IMR-90 (cell line): Measurements from ENCODE around the gene RPRM. TPM values are rescaled to one million over a fixed set of nuclear protein-coding genes. Genes with fewer than 3 reads are reported as not detected.
"Not testable (repeated sequence)": the region's sequence is repeated elsewhere in the genome, so short reads cannot be mapped to it uniquely, and the experiment has no call there.

ENCODE experiments used
- ATAC-seq: fragments of 200-7000 bp; cut with Tn5 transposase; 2 replicates; pipeline ENCODE4 v1.9.1; 2020; ENCODE audit warnings: low read depth, mild to moderate bottlenecking, moderate library complexity
- BruUV-seq: library from RNA; stranded (reverse); fragments of 400-500 nt; replicated peaks from 2 replicates; lab custom pipeline; 2021; lab: Mats Ljungman, UMichigan
- CTCF ChIA-PET: fragments of 300-600 bp; formaldehyde crosslinking; extraction: SDS; loops from one replicate; lab custom pipeline; 2021; ENCODE audit warnings: antibody characterized with exemption; lab: Yijun Ruan, JAX
- POLR2A ChIA-PET: fragments of 300-600 bp; sonication (Branson Sonifier 250); formaldehyde crosslinking; loops from one replicate; lab custom pipeline; 2022; ENCODE audit warnings: antibody characterized with exemption; ENCODE audit not compliant: unreplicated experiment; lab: Charles Lee
- DNase-seq: peaks from one replicate; pipeline ENCODE4 v3.0.0; 2013
- H2AFZ ChIP-seq: replicated peaks from 2 replicates; pipeline ENCODE3; 2013; ENCODE audit warnings: low read length, mild to moderate bottlenecking; ENCODE audit not compliant: poor library complexity
- H2AK5ac ChIP-seq: 2 replicates; pipeline ENCODE4 v1.6.1; 2013; ENCODE audit warnings: low read depth, low read length, inconsistent platforms
- H2AK9ac ChIP-seq: replicated peaks from 2 replicates; pipeline ENCODE3; 2013; ENCODE audit warnings: mild to moderate bottlenecking, low read depth, low read length, moderate library complexity; ENCODE audit not compliant: poor library complexity
- H2BK120ac ChIP-seq: 2 replicates; pipeline ENCODE4 v1.6.1; 2013; ENCODE audit warnings: low read depth, low read length, inconsistent platforms
- H2BK15ac ChIP-seq: 3 replicates; pipeline ENCODE4 v1.6.1; 2013; ENCODE audit warnings: low read depth, low read length, inconsistent platforms
- H2BK20ac ChIP-seq: 2 replicates; pipeline ENCODE4 v1.6.1; 2013; ENCODE audit warnings: low read depth, mild to moderate bottlenecking, inconsistent platforms, low read length, moderate library complexity
- H2BK5ac ChIP-seq: 2 replicates; pipeline ENCODE4 v1.6.1; 2013; ENCODE audit warnings: mild to moderate bottlenecking, low read depth, low read length, inconsistent platforms; ENCODE audit not compliant: poor library complexity, severe bottlenecking
- H3K14ac ChIP-seq: replicated peaks from 2 replicates; pipeline ENCODE4 v1.6.1; 2013; ENCODE audit warnings: low read depth, low read length, inconsistent platforms
- H3K18ac ChIP-seq: 2 replicates; pipeline ENCODE4 v1.6.1; 2013; ENCODE audit warnings: low read depth, low read length, control low read depth
- H3K23ac ChIP-seq: 2 replicates; pipeline ENCODE4 v1.6.1; 2013; ENCODE audit warnings: low read depth, low read length, inconsistent platforms
- H3K27ac ChIP-seq: 2 replicates; pipeline ENCODE4 v1.5.1; 2013; ENCODE audit warnings: mild to moderate bottlenecking, control low read depth, low read length; ENCODE audit not compliant: insufficient read depth
- H3K27me3 ChIP-seq: 2 replicates; pipeline ENCODE4 v1.6.1; 2013; ENCODE audit warnings: low read length; ENCODE audit not compliant: control insufficient read depth, insufficient read depth
- H3K36me3 ChIP-seq: 2 replicates; pipeline ENCODE4 v1.6.1; 2013; ENCODE audit warnings: low read length, mixed read lengths; ENCODE audit not compliant: control insufficient read depth, insufficient read depth
- H3K4ac ChIP-seq: 2 replicates; pipeline ENCODE4 v1.6.1; 2013; ENCODE audit warnings: low read depth, low read length, inconsistent platforms
- H3K4me1 ChIP-seq: 2 replicates; pipeline ENCODE4 v1.6.1; 2013; ENCODE audit warnings: low read length, mixed read lengths; ENCODE audit not compliant: control insufficient read depth, insufficient read depth
- H3K4me2 ChIP-seq: 2 replicates; pipeline ENCODE4 v1.6.1; 2013; ENCODE audit warnings: low read depth, mild to moderate bottlenecking, control low read depth, low read length, moderate library complexity
- H3K4me3 ChIP-seq: 2 replicates; pipeline ENCODE4 v1.5.1; 2013; ENCODE audit warnings: low read depth, mild to moderate bottlenecking, control low read depth, low read length, moderate library complexity; ENCODE audit not compliant: insufficient read depth
- H3K56ac ChIP-seq: 2 replicates; pipeline ENCODE4 v1.6.1; 2013; ENCODE audit warnings: low read length, inconsistent platforms; ENCODE audit not compliant: insufficient read depth; ENCODE audit errors: extremely low read depth
- H3K79me1 ChIP-seq, 2 experiments: 2 replicates each; pipeline ENCODE4 v1.6.1; 2013; ENCODE audit warnings: low read length in 2 of 2, inconsistent platforms in 1 of 2, low read depth in 1 of 2
- H3K9ac ChIP-seq: 2 replicates; pipeline ENCODE4 v1.6.1; 2013; ENCODE audit warnings: low read depth, low read length, control low read depth
- H3K9me1 ChIP-seq: 2 replicates; pipeline ENCODE4 v1.6.1; 2013; ENCODE audit warnings: low read length, inconsistent platforms; ENCODE audit not compliant: insufficient read depth
- H3K9me3 ChIP-seq: 2 replicates; pipeline ENCODE4 v1.6.1; 2013; ENCODE audit warnings: low read length; ENCODE audit not compliant: control insufficient read depth, insufficient read depth
- H4K20me1 ChIP-seq: 2 replicates; pipeline ENCODE4 v1.6.1; 2013; ENCODE audit warnings: low read length, inconsistent platforms; ENCODE audit not compliant: insufficient read depth
- H4K5ac ChIP-seq: 2 replicates; pipeline ENCODE4 v1.6.1; 2013; ENCODE audit warnings: mild to moderate bottlenecking, low read depth, low read length, control low read depth
- H4K8ac ChIP-seq, 2 experiments: 2 replicates each; pipeline ENCODE4 v1.6.1; 2013; ENCODE audit warnings: low read depth in 2 of 2, low read length in 2 of 2, control low read depth in 1 of 2, inconsistent platforms in 1 of 2
- H4K91ac ChIP-seq: 2 replicates; pipeline ENCODE4 v1.6.1; 2013; ENCODE audit warnings: low read depth, low read length, inconsistent platforms; ENCODE audit not compliant: insufficient read depth
- CHD1 ChIP-seq: IDR thresholded peaks from 2 replicates; pipeline ENCODE4 v1.6.1; 2012; ENCODE audit warnings: low read depth, low read length, improper control_type of control experiment
- WGBS, 2 experiments: methylation state at CpG; one replicate each; pipeline versions ENCODE4 v1.1.5 to v1.1.7; 2013; ENCODE audit warnings: missing lambda C conversion rate in 2 of 2; ENCODE audit not compliant: insufficient read length in 1 of 2; ENCODE audit errors: extremely low coverage in 2 of 2; 5-methylcytosine and 5-hydroxymethylcytosine counted together
- dilution Hi-C: fragments of 300-500 bp; cut with HindIII; formaldehyde crosslinking; loops from one replicate; pipeline ENCODE4 v1.14.3; 2018; ENCODE audit warnings: low sequenced_read_pairs; ENCODE audit not compliant: unreplicated experiment
- in situ Hi-C: fragments of 300-500 bp; cut with MboI; formaldehyde crosslinking; loops from 3 replicates; pipeline ENCODE4 v1.14.3; 2019; ENCODE audit warnings: low sequenced_read_pairs, inconsistent platforms, mixed read lengths
- intact Hi-C: fragments of 100-400 bp; cut with micrococcal nuclease; formaldehyde crosslinking; loops from 2 replicates; pipeline ENCODE4 v1.10.0; 2022
- polyA plus RNA-seq, 3 experiments: library from polyadenylated mRNA; depleted of rRNA; stranded (reverse); fragments of >200 nt; gene quantifications; 2 replicates each; pipeline ENCODE4 v1.2.3, GENCODE V29; 2012; ENCODE audit warnings: low replicate concordance in 1 of 3
- total RNA-seq: library from RNA; depleted of rRNA; stranded (reverse); fragments of >200 nt; gene quantifications from 2 replicates; pipeline ENCODE4 v1.2.3, GENCODE V29; 2012

RPRM gene
- total and polyA plus RNA-seq, 2 of the 4 experiments (the other 2 are of a cell fraction) = not detected

DNA sequence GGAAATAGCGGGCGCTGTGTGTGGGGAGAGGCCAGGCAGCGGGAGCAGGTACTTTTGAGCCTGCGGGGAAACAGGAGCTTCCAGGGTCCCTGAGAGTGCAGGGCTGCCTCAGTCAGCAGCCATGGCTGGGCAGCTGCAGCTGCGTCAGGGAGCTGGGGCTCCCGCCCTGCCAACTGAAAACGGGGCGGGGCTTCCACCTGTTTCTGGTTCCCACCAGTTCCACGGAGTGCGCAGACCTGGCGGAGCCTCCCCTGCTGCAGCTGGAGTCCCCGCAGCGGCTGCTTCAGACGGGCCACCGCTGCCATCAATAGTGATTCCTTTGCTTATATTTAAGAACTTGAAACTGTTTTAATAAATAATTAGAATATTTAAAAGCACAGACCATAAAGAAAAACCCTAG lies 30.6 kb upstream of the RPRM start:
- Histone ChIP-seq H2AK9ac (no peak overlapping the region), H4K91ac (no peak overlapping the region), H3K36me3 (no peaks in the 10 kb centered on the region), H2BK5ac (no peak overlapping the region), H2BK15ac (no peak overlapping the region), H3K14ac (no peak overlapping the region), H2AK5ac (no peak overlapping the region), H3K4ac (no peak overlapping the region), H3K9me1 (no peaks in the 10 kb centered on the region), H3K9ac (no peak overlapping the region), H3K4me3 (no peak overlapping the region), H2BK120ac (no peak overlapping the region), H3K4me1 (no peaks in the 10 kb centered on the region), H2BK20ac (no peak overlapping the region), H4K20me1 (no peaks in the 10 kb centered on the region), H4K5ac (no peak overlapping the region), H3K18ac (no peak overlapping the region), H4K8ac (no peak overlapping the region), H3K9me3 (peaks cover 7% of the 10 kb centered on the region), H3K27me3 (no peaks in the 10 kb centered on the region), H3K79me1 (no peaks in the 10 kb centered on the region), H3K27ac (no peak overlapping the region), H3K4me2 (no peak overlapping the region), H3K56ac (no peak overlapping the region), H3K23ac (no peak overlapping the region), H2AFZ (no peak overlapping the region)
- no peak for TF ChIP-seq CHD1
- dilution Hi-C loops = no loop called here
- ATAC-seq (no peak), DNase-seq (no peak)
- BruUV-seq = no TSS peak
- intact Hi-C loops = no loop called here
- in situ Hi-C loops = loop anchor here (25.0 kb wide), 1 partner anchor 772 kb away; no protein-coding TSS in a partner anchor
- POLR2A ChIA-PET = no interaction called here
- CTCF ChIA-PET = no interaction called here
- 74% methylated on average over 3 of the region's 15 CpGs; no CpG with 5 or more reads in 1 of the 2 experiments for WGBS, 2 experiments

GRCh38 chr2:153506499-153506898 lies 27.9 kb upstream of the RPRM start:
- dilution Hi-C loops, BruUV-seq: not testable (repeated sequence)

More at GRCh38 chr2:153506499-153506898, 27.9 kb upstream of the RPRM start:
- H2BK5ac ChIP-seq, H2AK9ac ChIP-seq, H3K56ac ChIP-seq, H2AFZ ChIP-seq, H3K36me3 ChIP-seq, H4K5ac ChIP-seq, H2BK120ac ChIP-seq, H3K79me1 ChIP-seq, CTCF ChIA-PET, H3K14ac ChIP-seq, H3K27ac ChIP-seq, DNase-seq, H4K8ac ChIP-seq, H4K91ac ChIP-seq, ATAC-seq, POLR2A ChIA-PET, H3K9me3 ChIP-seq, H3K4me1 ChIP-seq, H3K23ac ChIP-seq, H3K4ac ChIP-seq, intact Hi-C loops, H2BK20ac ChIP-seq, H3K9ac ChIP-seq, H3K9me1 ChIP-seq, H2BK15ac ChIP-seq, H3K4me2 ChIP-seq, H3K18ac ChIP-seq, H2AK5ac ChIP-seq, H3K27me3 ChIP-seq, H3K4me3 ChIP-seq, H4K20me1 ChIP-seq: not testable (repeated sequence)
- in situ Hi-C loops = loop anchor here (25.0 kb wide), 1 partner anchor 769 kb away; no protein-coding TSS in a partner anchor
